HL-60 (cell line): ENCODE results near the gene ANKS1A.

ENCODE experiments used
- POLR2AphosphoS5 ChIP-seq: IDR thresholded peaks from 2 replicates; pipeline ENCODE4 v1.6.1; 2012; ENCODE audit warnings: low read depth
- TF ChIP-seq, protein P1 (sequence below): IDR thresholded peaks from one replicate; pipeline ENCODE4 v1.5.1; 2011; ENCODE audit warnings: low read length, control low read depth, inconsistent platforms; ENCODE audit not compliant: insufficient read depth
- TF ChIP-seq, protein P2 (sequence below): IDR thresholded peaks from 2 replicates; pipeline ENCODE4 v1.6.1; 2012; ENCODE audit warnings: low read depth; ENCODE audit not compliant: insufficient replicate concordance

DNA sequence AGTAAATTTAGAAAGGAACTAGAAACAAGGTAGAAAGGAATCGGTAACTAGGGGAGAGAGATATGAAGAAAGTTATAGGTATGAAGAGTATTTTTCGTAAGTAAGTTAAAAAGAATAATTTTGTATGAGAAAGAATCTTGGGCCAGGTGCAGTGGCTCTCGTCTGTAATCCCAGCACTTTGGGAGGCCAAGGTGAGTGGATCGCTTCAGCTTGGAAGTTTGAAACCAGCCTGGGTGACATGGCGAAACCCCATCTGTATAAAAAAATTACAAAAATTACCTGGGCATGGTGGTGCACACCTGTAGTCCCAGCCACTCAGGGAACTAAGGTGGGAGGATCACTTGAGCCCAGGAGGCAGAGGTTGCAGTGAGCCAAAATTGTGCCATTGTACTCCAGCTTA lies 210.1 kb downstream of the ANKS1A start:
- TF ChIP-seq, protein P1, sequence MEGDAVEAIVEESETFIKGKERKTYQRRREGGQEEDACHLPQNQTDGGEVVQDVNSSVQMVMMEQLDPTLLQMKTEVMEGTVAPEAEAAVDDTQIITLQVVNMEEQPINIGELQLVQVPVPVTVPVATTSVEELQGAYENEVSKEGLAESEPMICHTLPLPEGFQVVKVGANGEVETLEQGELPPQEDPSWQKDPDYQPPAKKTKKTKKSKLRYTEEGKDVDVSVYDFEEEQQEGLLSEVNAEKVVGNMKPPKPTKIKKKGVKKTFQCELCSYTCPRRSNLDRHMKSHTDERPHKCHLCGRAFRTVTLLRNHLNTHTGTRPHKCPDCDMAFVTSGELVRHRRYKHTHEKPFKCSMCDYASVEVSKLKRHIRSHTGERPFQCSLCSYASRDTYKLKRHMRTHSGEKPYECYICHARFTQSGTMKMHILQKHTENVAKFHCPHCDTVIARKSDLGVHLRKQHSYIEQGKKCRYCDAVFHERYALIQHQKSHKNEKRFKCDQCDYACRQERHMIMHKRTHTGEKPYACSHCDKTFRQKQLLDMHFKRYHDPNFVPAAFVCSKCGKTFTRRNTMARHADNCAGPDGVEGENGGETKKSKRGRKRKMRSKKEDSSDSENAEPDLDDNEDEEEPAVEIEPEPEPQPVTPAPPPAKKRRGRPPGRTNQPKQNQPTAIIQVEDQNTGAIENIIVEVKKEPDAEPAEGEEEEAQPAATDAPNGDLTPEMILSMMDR = no peak
- TF ChIP-seq POLR2AphosphoS5 = no peak
- TF ChIP-seq, protein P2, sequence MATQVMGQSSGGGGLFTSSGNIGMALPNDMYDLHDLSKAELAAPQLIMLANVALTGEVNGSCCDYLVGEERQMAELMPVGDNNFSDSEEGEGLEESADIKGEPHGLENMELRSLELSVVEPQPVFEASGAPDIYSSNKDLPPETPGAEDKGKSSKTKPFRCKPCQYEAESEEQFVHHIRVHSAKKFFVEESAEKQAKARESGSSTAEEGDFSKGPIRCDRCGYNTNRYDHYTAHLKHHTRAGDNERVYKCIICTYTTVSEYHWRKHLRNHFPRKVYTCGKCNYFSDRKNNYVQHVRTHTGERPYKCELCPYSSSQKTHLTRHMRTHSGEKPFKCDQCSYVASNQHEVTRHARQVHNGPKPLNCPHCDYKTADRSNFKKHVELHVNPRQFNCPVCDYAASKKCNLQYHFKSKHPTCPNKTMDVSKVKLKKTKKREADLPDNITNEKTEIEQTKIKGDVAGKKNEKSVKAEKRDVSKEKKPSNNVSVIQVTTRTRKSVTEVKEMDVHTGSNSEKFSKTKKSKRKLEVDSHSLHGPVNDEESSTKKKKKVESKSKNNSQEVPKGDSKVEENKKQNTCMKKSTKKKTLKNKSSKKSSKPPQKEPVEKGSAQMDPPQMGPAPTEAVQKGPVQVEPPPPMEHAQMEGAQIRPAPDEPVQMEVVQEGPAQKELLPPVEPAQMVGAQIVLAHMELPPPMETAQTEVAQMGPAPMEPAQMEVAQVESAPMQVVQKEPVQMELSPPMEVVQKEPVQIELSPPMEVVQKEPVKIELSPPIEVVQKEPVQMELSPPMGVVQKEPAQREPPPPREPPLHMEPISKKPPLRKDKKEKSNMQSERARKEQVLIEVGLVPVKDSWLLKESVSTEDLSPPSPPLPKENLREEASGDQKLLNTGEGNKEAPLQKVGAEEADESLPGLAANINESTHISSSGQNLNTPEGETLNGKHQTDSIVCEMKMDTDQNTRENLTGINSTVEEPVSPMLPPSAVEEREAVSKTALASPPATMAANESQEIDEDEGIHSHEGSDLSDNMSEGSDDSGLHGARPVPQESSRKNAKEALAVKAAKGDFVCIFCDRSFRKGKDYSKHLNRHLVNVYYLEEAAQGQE = no peak
